ENCODE results near the gene TMEM95.
"Not testable (repeated sequence)": the region's sequence is repeated elsewhere in the genome, so short reads cannot be mapped to it uniquely, and the experiment has no call there.

Gene TMEM95

DNA sequence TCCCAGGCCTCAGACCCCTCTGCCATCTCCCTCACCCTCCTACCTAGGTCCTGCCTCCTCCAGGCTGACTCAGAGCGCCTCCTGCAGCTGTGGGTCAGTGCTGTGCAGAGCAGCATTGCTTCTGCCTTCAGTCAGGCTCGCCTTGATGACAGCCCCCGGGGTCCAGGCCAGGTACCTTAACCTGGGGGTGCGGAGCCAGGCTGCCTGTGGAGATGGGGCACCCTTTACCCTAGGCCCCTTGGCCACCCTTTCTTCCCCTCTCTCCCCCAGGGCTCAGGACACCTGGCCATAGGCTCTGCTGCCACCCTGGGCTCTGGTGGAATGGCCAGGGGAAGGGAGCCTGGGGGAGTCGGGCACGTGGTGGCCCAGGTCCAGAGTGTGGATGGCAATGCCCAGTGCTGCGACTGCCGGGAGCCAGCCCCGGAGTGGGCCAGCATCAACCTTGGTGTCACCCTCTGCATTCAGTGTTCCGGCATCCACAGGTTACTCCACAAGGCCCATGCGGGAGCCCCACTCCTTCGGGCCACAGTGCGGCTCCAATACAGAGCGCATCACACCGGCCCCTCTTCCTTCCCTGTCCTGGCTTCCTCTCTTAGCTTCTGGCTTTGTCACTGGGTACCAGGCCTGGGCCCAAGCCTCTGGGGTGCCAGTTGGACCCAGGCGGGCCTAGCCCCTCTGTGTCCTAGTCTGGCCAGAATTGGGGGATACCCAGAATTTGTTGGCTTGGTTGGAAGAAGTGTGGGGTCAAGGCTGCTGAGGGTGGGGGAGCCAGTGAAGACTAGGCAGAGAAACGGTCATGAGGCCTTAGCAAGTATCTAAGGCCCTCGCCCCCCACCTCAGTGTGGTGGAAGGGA is 8.0 kb upstream of the TMEM95 start:
- DNase-seq (ENCODE audit: low spot score), result no peak

DNA sequence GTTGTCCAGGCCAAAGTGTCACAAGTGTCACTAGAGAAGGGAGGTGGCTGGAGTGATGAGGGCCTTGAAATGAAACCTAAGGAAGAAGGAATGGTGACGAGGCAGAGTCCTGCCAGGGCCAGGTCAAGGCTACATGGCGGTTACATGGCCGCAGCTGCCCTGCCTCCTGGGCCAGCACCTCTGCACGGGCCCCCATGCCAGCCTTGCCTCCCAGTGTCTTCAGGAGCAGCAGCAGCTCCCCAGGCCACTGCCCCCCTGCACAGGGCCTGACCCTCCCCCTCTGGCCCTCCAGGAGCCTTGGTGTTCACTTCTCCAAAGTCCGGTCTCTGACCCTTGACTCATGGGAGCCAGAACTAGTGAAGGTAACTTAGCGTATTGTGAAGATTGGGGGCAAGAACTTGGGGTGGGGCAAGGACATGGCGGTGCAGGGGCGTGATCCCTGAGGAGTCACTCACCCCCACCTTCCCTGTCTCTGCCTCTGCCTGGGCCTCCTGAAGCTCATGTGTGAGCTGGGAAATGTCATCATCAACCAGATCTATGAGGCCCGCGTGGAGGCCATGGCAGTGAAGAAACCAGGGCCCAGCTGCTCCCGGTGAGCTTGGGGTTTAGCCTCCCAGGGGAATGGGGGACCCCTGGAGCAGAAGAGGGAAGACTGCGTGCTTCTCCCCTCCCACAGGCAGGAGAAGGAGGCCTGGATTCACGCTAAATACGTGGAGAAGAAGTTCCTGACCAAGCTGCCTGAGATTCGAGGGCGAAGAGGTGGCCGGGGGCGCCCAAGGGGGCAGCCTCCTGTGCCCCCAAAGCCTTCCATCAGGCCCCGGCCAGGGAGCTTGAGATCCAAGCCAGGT is 7.1 kb upstream of the TMEM95 start:
- DNase-seq (ENCODE audit: low spot score), result no peak

DNA sequence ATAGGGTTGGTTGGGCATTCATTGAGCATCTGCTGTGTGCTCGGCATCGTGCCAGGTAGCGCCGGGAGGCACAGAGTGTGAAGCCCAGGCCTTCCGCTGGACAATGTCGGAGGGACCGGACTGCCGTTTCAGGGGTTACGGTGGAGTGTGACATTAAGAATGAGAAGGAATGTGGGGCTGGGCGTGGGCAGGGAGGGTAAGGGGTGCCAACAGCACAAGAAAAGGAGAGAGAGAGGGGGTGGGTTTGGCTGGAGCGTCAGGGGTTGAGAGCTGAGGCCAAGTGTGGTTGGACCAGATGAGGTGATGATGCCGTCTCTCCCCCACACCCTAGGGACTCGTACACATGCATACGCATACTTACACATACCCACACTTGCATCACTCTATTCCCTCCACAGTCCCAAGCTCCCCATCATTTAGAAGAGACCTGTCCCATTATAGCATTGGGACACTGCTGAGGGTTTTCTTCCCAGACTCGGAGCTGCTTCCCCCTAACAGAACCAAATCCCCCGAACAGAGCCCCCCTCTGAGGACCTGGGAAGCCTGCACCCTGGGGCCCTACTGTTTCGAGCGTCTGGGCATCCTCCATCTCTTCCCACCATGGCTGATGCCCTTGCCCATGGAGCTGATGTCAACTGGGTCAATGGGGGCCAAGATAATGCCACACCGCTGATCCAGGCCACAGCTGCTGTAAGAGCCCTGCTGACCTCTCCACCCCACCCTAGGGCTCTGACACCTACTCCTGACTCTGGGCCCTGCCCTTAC is 6.3 kb upstream of the TMEM95 start:
- DNase-seq (ENCODE audit: low spot score), result no peak

DNA sequence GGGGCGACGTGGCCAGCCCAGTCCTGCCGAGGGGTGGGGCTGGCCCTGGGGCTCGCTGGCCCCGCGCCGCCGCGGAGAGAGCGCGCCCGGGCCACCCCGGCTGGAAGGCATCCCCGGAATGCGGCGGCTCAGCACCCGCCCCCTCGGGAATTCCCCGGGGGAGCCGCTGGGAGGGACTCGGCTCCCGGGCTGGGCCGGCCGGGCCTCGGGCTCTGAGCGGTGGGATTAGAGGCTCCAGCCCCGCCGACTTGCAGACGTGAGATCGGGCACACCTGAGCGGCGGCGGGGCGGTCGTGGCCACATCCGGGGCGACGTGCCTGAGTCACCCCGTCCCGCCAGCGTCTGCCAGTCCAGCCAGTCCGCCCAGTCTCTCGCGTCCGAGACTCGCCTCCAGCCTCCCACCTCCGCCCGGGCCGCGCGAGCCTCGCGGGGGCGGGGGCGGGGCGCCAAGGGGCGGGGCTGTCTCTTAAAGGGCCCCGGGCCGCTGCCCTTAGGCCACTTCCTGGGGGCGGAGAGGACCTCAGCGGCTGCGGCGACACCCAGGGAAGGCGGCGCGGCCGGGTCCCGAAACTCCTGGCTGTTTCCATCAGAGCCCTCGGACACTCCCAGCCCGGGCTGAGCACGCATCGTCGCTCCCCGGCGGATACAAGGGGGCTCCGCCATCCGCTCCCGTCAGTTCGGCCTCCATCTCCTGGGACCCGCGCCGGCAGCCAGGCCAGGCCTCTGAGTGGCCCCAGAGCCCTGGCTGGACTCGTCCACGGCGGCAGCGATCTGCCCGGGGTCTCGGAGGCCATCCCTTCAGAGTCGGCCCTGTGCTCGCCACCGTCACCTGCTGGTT is 3.1 kb upstream of the TMEM95 start, which contains the start of gene KCTD11:
Gene KCTD11, plus strand, starts transcription at position 498 of the 838 bp plus-strand sequence.
- DNase-seq (ENCODE audit: low spot score), result peak; percentile 86

DNA sequence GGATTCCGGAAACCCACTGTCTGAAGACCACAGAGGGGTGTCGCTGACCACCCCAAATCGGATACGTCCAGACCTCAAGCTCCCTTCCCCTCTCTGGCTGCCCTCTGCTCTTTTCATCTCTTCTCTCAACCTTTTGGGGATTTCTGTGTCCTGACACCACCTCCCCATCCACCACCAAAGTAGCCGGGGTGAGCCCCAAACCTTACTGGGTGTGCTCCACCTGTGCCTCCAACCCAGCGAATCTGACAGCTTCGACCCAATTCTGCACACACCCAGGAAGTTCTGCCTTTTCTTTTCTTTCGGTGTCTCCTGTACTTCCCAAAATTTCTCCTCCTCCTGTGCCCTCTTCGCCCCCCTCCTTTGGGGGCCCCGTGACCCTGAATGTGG is 2.5 kb upstream of the TMEM95 start:
- no peak for DNase-seq (ENCODE audit: low spot score)

DNA sequence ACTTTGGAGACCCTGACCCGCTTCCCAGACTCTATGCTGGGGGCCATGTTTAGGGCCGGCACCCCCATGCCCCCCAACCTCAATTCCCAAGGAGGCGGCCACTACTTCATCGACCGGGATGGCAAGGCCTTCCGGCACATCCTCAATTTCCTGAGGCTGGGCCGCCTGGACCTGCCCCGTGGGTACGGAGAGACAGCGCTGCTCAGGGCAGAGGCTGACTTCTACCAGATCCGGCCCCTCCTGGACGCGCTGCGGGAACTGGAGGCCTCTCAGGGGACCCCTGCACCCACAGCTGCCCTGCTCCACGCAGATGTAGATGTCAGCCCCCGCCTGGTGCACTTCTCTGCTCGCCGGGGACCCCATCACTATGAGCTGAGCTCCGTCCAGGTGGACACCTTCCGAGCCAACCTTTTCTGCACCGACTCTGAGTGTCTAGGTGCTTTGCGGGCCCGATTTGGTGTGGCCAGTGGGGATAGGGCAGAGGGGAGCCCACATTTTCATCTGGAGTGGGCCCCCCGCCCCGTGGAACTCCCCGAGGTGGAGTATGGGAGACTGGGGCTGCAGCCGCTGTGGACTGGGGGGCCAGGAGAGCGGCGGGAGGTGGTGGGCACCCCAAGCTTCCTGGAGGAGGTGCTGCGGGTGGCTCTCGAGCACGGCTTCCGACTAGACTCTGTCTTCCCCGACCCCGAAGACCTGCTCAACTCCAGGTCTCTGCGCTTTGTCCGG is 1.9 kb upstream of the TMEM95 start:
- no peak for DNase-seq (ENCODE audit: low spot score)

DNA sequence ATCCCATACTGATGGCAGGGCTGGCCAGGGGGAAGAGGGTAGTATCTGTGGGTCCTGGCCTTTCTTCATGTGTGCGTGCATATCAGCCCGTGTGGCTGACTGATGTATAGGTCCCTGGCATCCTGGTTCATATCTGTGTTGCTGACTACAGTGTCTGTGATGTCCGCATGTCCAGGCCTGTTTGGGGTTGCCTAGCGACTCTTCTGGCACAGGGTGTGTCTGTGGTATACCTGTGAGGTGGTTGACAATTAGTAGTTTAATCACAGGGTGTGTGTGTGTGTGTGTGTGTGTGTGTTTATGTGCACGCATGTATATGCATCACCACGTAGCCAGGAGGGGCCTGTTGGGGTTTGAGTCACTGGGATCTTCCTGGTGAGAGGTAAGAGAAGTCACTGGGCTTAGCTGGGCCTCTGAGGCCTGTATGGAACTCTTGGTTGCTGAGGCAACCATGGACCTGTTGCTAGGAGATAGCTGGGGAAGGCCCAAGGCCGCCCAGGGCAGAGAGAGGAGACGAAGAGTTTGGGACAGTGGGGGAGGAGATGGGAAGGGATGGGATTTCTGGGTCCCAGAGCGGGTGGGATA is 603 bp upstream of the TMEM95 start:
- DNase-seq (ENCODE audit: low spot score), result peak; percentile 25

DNA sequence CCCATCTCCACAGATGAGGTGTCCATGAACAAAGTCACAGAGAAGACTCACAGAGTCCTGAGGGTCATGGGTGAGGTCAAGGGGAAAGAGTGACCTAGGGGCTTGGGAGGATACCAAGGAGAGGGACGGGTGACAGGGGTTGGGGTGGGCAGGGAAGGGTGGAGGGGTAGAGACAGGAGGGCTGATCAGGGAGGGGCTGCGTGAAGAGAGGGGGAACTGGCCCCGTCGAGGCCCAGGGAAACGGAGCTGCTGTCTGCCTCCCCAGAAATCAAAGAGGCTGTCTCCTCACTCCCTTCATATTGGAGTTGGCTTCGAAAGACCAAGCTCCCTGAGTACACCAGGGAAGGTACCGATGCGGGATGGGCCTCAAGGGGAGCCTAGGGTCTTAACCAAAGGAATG is 617 bp downstream of the TMEM95 start:
- DNase-seq (ENCODE audit: low spot score), result no peak

DNA sequence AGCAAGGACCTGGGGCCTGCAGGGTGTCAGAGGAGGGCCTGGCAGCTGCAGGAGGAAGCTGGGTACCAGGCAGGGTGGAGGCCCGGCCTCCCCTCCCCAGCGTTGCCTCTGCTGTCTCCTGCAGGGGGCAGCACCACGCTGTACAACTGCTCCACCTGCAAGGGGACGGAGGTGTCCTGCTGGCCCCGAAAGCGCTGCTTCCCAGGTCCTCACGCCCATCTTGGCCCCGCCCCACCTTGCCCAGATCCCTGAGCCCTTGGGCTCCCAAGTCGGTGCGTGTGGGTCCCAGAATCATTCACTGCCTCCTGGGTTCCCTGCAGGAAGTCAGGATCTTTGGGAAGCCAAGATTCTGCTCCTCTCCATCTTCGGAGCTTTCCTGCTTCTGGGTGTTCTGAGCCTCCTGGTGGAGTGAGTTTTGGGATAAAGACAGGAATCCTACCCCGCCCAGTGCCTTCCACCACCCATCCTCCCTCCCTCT is 1.2 kb downstream of the TMEM95 start:
- peak; percentile 81 for DNase-seq (ENCODE audit: low spot score)

DNA sequence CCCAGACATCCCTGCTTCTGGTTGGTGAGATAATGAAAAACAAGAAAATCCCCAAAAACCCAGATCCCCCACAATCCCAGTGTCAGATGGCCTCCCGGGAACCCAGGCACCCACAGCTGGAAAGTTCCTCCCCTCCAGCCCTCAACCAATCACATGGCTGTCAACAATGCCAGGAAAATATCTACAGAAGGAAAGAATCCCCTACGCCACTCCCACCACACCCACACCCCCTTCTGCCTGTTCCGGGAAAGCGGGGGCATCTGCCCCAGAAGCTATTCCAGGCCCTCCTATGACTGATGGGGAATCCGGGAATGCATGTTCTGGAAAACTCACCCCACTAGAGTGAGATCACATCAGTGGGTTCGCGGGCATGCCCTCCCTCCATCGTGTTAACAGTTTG is 1.8 kb downstream of the TMEM95 start:
- DNase-seq (ENCODE audit: low spot score), result no peak

DNA sequence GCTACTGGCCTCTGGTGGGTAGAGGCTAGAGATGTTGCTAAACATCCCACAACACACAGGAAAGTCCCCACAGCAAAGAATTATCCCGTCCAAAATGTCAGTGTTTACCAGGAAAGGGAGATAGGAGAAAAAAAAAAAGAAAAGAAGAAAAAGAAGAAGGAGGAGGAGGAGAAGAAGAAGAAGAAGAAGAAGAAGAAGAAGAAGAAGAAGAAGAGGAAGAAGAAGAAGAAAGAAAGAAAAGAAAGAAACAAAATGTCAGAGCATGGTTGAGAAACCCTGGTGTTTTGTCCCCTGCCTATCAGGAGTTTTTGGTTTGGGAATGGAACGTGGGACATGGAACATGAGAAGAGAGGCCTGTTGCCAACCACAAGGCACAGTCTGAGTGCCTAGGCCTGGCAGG is 2.4 kb downstream of the TMEM95 start:
- DNase-seq (ENCODE audit: low spot score), result no peak

DNA sequence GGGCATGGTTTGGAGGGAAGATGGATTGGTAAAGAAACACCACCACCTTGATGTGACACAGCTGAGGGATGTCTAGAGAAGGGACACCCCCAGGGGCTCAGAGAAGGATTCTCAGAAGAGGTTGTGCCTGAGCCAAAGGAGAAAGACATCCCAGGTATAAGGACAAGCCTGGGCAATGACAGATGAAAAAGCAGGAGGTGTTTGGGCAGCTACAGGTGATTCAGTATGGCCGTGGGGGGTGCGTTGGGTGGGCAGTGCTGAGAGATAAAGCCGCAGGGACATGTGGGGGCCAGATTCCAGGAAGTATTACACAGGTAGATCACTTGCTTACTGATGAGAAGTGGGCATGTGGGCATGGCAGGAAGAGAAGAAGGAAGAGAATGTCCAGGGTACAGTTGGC is 7.0 kb downstream of the TMEM95 start:
- no peak for DNase-seq (ENCODE audit: low spot score)

DNA sequence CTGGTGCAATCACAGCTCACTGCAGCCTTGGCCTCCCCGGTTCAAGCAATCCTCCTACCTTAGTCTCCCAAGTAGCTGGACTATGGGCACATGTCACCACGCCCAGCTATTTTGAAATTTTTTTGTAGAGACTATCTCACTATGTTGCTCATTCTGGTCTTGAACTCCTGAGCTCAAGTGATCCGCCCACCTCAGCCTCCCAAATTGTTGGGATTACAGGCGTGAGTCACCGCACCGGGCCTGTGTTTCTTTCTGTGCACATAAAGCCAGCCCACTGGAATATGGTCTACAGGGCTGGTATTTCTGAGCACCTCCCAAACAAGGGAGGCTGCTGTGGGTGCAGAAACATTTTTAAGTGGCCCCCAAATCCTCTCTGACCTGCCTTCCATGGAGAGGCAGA is 8.4 kb downstream of the TMEM95 start:
- DNase-seq (ENCODE audit: low spot score), result no peak

DNA sequence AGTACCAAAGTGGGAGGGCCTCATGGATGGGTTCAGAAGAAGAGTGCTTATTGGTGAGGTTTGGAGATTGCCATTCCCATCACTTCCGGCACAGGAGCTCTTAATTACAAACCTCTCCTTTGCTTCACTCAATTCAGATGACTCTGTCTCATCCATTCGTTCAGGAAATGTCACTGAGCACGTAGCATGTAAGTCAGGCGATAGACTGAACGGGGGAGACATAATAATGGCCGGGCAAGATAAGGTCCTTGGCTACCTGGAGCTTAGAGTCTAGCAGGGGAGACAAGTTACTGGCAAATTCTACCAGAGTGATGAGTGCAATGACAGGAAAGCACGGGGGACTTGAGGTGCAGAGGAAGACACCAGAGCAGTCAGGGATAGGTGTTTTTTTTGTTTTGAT is 11.0 kb downstream of the TMEM95 start:
- DNase-seq (ENCODE audit: low spot score), result not testable (repeated sequence)

DNA sequence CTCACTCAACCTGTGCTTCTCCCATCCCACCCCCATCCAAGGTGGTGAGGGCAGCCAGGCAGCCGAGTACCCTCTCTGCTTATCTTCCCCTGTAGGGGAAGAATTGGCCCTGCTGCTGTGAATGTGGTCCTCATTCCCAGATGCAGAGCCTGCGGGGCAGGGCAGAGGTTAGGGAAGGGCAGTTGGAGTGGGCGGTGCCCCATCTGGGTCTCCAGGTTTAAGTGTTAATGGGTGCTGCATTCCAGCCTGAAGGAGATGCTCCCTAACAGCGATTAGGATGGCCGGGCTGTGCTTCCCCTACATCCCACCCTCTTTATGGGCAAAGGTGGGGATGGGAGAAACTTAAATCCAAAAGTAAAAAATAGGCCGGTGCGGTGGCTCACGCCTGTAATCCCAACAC is 12.1 kb downstream of the TMEM95 start:
- no peak for DNase-seq (ENCODE audit: low spot score)

DNA sequence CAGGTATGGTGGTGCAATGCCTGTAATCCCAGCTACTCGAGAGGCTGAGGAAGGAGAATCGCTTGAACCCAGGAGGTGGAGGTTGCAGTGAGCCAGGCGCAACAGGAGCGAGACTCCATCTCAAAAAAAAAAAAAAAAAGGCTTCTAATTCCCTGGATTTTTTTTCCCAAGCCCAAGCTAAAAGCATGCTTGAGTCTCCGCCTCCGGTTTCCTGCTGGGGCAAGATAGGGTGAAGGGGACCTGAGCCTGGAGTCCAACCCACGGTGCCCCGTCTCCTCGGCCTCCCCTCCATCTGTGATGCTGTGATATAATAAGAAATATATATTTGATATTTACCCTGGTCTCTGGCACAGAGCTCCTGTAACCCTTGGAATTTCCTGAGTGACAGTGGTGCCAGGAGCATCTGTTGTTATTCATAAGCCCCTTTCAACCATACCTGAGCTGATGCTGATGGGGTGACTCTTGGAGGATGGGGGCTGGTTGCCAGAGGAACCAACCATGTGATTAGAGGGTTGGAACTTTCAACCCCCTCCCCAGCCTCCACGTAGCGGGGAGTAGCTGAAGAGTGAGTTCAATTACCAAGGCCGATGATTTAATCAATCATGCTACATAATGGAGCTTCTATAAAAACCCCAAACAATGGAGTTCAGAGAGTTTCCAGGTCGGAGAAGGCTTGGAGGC is 13.1 kb downstream of the TMEM95 start:
- DNase-seq (ENCODE audit: low spot score), result no peak

DNA sequence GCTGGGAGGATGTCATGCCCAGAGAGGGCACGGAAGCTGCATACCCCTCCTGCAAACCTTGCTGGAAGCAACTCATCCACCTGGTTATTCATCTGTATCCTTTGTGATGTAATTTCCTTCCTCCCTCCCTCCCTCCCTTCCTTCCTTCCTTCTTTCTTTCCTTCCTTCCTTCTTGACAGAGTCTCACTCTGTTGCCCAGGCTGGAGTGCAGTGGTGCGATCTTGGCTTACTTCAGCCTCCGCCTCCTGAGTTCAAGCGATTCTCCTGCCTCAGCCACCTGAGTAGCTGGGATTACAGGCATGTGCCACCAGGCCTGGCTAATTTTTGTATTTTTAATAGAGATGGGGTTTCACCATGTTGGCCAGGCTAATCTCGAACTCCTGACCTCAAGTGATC is 13.6 kb downstream of the TMEM95 start:
- not testable (repeated sequence) for DNase-seq (ENCODE audit: low spot score)

DNA sequence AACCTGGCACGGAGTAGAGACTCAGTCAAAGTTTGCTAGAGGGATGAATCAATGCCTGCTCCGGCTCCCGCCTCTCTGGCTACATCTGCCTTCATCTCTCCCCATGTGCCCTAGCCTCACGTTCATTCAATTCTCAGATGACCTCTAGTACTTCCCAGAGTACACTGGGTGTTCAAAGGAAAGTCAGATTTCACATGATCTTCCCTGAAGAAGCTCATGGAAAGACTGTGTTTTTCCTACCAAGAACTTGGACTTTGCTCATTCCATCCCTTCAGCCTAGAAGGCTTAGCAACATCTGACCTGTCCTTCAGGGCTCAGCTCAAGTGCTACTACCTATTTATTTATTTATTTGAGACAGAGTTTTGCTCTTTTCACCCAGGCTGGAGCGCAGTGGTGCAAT is 14.9 kb downstream of the TMEM95 start:
- DNase-seq (ENCODE audit: low spot score), result no peak

DNA sequence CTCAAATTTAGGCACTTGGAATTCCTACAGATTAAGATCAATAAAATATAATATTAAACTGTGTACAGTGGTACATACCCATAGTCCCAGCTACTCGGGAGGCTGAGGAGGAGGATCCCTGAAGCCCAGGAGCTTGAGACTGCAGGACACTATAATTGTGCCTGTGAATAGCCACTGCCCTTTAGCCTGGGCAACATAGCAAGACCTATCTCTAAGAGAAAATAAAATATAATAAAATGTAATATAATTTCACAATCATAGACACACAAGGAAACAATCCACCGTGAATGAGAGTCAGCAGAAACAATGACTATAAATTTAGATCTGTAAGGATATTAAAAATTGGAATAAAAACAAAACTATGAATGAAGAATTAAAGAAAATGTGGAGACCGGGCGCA is 15.9 kb downstream of the TMEM95 start:
- no peak for DNase-seq (ENCODE audit: low spot score)

DNA sequence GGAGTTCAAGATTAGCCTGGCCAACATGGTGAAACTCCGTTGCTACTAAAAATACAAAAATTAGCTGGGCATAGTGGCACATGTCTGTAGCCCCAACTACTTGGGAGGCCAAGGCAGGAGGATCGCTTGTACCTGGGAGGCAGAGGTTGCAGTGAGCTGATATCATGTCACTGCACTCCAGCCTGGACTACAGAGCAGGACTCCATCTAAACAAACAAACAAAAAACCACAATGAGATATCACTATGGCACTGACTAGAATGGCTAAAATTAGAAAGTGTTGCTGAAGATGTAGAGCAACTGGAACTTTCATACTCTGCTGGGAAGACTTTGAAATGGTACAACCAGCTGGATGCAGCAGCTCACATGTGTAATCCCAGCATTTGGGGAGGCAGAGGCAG is 19.4 kb downstream of the TMEM95 start:
- DNase-seq (ENCODE audit: low spot score), result no peak
